ENCODE measurements around the gene TMPRSS9.

Gene TMPRSS9

DNA sequence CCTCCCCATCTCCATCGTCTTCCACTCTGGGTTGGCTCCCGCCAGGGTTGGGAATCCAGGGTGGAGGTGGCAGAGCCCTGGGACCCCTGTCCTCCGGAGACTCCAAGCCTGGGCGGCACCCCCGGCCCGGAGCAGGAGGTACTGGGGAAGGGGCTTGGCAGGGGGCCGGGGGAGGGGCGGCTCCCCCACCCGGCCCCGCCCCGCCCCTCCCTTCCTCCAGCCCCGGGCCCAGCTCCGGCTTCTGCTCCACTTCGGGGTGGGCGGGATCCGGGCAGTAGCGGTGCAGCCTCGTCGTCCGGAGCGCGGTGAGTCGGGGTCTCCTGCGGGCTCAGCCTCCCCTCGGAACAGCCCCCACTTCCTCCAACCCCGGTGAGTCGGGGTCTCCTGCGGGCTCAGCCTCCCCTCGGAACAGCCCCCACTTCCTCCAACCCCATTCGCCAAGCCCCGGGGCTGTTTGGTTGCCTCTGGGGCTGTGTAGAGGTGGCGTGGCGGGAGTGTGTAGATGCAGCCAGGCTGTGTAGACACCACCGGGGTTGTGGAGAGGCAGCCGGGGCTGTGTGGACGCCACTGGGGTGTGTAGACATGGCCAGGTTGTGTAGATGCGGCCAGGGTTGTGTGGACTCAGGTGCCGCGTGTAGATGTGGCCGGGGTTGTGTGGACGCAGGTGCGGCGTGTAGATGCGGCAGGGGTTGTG, at the start of gene TMPRSS9:
TSS of gene TMPRSS9 (plus strand) at position 274 of the 694 bp plus-strand sequence. CDS start 29,521 bp downstream, outside the sequence.
- no peak for DNase-seq

DNA sequence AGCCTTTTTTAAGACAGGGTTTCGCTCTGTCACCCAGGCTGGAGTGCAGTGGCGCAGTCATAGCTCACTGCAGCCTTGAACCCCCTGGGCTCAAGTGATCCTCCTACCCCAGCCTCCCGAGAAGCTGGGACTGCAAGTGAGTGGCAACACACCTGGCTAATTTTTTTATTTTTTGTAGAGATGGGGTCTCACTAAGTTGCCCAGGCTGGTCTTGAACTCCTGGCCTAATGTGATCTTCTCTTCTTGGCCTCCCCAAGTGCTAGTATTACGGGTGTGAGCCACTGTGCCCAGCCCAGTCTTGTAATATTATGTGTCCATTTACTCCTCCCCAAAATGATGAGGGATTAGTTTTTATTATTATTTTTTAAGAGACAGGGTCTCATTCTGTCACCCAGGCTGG, 49.0 kb upstream of the TMPRSS9 start:
- DNase-seq: no peak

DNA sequence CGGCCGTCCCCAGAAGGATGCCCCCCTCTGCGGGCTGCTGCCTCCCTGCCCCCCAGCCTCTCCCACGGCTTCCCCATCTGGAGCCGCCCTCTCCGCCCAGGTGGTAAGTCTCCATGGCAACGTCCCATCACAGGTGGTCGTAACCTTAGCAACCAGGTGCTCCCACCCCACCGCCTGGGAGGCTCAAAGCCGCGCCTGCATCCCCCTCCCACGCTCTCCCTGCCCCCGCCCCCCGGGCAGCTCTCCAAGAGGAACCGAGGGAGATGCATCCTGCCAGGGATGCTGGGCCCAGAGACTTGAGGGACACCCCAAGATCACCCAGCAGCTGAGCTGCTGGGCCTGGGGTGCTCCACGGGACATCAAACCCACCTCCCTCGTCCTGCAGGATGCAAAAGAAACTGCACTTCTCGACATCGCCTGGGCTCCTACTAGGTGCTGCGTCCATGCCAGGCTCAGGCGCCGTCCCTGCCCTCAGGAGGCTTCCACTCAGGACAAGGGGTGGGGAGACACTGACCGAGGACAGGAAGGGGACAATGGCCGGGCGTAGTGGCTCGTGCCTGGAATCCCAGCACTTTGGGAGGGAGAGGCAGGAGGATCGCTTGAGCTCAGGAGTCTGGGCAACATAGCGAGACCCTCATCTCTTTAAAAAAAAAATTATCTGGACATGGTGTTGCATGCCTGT, 47.1 kb upstream of the TMPRSS9 start:
- no peak for DNase-seq

DNA sequence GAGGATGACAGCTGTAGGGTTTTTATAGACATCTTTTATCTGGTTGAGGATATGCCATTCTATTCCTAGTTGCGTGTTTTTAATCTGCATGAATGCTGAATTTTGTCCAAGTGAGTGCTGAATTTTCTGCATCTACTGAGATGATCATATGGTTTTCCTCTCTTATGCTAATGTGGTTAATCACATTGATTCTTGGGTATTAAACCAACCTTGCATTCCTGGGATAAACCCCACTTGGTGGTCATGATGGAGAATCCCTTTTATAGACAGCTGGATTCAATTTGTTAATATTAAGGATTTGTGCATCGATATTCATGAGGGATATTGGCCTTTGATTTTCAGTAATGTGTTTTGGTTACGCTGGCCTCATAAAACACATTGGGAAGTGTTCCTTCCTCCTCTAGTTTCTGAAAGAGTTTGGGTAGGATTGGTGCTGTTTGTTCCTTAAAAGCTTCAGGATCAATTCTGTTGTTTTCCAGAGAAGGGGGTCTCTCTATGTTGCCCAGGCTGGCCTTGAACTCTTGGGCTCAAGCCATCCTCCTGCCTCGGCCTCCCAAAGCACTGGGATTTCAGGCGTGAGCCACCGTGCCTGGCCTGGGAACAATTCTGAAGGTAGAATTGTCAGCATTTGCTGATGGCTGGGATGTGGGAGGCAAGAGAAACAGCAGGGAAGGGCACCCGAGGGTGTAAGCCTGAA, 44.8 kb upstream of the TMPRSS9 start:
- no peak for DNase-seq

DNA sequence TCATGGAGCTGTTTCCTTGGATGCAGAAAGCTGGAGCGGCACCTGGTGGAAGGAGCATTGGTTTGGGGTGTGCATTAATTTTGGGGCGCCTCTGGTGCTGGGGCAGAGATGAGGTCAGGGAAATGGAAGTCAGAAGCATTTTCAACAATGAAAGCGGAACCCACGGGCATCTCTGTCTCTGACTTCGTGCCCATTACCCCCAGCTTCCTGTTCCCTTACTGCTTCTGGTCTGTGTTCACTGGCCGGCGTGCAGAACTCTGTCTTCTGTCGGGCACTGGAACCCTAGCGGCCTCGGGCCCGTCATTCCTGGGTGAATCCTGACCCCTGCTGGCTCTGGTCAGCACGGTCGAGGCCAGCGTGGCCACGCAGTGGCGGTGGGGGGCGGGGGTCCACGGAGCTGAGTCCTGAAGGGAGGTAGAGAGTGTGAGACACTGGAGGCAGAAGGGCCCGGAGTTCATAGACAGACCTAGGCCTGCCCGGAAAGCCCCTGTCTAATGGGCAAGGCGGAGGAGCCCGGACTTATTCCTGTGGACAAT, 44.2 kb upstream of the TMPRSS9 start:
- no peak for DNase-seq

DNA sequence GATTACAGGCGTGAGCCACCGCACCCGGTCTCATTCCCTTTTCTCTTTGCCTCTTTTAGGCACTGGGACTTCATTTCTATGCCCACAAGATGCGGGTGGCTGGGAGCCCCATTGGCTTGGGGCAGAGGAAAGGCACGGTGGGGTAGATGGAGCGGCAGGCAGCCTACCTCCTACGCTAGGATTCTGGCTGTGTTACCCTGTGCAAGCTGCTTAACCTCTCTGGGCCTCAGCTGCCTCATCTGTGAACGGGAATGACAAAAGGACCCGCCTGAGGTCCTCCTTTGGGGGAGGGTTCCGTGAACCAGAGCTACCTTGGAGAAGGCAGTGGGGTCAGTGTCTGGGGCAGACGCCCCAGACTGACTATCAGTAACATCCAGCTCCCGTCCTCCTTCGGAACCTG, 42.8 kb upstream of the TMPRSS9 start:
- DNase-seq: no peak

DNA sequence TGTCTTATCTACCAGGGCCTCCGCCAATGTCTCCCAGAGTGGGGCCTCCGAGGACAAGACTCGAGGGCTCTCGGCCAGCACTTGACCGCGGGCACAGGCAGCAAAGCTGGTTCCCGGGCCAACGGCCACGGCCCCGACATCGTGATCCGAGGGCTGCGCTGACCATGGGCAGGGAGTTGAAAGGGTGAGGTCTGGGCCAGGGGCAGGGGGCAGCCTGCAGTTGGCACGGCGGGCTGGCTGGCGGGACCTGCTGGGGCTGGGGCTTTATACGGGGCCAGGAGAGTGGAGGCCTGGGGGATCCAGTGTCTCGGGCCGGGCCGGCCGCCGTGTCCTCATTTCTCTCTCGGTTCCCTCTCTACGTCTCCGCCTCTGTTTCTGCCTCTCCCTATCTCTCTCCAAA, 42.3 kb upstream of the TMPRSS9 start:
- DNase-seq: no peak

DNA sequence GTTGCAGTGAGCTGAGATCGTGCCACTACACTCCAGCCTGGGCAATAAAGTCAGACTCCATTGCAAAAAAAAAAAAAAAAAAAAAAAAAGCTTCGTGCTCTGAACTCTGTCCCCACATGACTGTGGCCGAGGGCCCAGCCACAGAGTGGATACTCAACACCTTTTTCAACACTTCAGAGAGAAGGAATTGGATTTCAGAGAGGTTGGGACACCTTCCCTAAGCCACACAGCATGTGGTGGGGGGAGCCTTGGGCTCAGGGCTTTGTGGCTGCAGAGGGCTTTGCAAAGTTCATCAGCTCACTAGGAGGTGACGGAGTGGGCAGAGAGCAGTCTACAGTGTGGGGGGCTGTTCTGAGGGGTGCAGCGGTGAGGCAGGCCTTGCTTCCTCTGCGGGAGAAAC, 41.1 kb upstream of the TMPRSS9 start:
- no peak for DNase-seq

DNA sequence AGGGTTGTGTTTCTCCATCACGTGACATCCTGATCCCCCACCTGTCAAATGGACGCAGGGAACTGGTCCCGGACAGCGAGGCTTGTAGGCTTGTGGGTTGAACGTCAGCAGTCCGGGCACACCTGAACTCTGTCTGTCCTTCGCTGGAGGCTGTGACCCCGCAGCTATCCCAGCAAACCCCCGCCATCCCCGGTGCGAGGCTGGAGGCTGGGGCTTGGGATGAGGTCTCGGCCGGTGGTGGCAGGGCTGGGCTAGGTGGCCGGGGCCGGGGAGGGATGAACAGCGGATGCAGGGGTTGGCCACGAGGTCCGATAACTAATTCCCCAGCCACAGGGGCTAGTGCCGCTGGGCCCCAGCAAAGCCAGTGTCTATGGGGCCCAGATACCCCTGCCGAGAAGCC, 40.5 kb upstream of the TMPRSS9 start:
- DNase-seq: no peak

DNA sequence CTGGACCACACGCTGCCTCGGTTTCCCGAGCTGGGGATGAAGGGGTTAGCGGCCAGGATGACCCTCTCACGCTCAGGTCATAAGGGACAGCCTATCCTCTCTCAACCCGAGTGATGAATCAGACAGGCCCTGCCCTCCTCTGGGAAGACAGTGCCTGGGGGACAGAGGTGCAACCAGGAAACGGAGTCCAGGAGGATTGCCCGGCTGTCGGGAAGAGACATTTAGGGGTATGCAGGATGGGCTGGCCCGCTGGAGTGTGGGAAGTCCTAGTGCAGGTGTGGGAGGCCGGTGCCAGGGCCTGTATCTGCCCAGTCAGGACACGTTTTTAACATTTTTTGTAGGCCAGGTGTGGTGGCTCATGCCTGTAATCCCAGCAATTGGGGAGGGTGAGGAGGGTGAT, 40.0 kb upstream of the TMPRSS9 start:
- no peak for DNase-seq

DNA sequence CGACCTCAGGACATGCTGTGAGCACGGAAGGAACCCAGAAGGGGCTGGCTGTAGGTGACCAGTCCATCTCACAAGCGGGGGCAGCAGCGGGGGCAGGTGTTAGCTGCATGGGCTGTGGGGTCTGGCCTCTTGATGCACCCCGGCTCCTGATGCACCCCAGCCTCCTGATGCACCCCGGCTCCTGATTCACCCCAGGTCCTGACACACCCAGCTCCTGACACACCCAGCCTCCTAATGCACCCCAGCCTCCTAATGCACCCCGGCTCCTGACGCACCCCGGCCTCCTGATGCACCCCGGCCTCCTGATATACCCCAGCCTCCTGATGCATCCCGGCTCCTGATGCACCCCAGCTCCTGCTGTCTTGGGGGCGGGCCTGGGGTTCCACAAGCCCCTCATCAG, 39.1 kb upstream of the TMPRSS9 start:
- DNase-seq: no peak

DNA sequence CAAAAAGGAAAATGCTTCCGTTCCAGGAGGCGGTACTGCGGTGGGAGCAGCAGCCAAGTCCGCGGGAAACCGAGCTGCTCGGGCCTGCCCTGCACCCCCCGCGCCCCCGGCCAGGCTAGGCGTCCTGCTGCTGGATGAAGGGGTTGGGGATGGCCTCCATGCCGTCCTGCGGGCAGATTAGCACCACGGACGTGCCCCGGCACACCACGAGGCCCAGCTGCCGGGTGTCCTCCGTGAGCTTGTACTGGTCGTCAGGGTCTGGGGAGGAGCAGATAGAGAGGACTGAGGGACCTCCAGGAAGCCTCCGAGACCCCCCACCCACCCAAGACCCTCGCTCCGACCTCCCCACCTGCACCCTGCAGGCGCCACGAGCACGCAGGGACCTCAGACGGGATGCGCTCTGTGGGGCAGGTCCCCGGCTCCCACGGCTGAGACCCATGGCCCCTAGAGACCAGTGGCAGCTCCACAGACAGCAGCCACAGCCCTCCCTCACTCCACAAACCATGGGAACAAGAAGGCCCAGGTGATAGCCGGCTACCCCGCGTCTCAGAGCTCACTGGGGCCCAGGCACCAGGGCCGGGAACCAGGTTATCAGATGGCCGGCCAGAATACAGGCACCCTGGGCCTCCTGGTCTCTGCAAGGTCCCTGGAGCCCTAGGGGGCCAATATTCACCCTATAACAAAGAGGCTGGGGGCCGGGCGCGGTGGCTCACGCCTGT, 38.3 kb upstream of the TMPRSS9 start:
- no peak for DNase-seq

DNA sequence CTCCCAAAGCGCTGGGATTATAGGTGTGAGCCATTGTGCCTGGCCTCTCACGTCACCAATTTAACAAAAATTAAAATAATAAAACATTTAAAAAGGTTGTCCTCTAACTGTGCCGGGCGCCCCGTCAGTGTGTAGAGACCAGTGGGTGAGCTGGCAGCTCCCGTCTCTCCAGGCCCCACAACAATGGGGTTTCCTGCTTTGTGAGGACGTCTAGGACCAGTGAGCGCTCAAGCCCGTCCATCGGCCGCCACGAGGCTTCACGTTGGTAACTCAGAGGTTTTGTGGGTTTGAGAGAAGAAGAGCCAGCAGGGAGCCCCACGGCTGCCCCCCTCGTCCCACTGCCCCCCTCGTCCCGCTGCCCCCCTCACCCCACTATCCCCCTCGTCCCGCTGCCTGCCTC, 36.4 kb upstream of the TMPRSS9 start:
- DNase-seq: no peak

DNA sequence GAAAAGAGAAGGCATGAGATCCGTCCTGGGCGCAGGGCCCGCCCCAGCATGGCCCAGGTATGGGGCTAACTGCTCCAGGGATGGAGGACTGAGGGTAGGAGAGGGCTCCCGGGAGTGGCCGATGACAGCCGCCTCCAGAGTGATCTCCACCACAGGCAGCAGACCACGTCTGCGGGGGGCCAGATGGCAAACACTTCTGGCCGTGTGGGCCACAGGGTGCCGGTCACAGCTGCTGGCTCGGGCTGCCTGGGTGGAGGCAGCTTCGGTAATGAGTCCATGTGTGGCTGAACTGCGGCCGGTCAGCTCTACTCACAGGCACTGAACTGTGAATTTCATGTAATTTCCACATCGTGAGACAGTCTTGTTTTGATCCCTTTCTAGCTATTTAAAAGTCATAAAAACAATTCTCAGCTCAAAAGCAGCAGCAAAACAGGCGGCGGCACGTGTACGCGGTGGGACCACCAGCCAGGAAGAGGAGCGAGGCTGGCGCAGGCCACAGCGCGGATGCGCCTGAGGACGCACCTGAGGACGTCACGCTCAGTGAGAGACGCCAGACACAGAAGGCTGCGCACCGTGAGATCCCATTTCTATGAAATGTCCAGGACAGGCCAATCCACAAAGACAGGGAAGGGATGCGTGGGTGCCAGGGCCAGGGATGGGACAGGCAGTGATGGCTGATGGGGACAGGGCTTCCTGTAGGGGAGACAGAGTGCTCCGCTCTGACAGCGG, 35.7 kb upstream of the TMPRSS9 start:
- no peak for DNase-seq

DNA sequence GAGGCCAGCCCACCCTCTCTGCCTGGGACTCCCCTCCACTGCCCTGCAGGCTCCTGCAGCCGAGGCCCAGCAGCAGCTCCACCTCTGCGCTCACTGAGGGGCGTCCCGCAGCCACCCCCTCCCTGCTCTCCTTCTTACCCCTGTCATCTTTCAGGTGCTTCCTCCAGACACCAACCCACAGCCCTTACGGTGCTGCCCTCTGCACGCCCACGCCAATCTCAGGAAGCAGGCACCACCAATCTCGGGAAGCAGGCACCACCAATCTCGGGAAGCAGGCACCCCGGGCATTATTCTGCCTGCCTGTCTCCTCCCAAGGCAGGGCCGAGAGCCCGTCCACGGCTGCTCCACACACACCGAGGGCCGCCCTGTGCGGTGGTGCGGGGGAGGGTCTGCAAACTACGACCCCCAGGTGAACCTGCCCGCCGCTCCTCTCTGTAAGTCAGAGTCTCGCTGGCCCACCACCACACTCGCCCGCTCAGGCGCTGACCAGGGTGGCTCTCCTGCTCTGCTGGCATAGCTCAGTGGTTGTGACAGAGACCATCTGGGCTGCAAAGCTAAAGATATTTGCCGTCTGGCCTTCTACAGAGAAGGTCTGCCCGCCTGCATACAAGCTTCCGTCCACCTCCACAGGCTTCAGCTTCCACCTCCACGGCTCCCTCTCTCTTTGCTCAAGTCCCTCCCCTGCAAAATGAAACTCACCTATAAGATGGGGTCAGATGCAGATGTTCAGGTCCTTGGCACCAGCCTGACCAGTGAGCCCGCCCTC, 34.6 kb upstream of the TMPRSS9 start:
- DNase-seq: no peak

DNA sequence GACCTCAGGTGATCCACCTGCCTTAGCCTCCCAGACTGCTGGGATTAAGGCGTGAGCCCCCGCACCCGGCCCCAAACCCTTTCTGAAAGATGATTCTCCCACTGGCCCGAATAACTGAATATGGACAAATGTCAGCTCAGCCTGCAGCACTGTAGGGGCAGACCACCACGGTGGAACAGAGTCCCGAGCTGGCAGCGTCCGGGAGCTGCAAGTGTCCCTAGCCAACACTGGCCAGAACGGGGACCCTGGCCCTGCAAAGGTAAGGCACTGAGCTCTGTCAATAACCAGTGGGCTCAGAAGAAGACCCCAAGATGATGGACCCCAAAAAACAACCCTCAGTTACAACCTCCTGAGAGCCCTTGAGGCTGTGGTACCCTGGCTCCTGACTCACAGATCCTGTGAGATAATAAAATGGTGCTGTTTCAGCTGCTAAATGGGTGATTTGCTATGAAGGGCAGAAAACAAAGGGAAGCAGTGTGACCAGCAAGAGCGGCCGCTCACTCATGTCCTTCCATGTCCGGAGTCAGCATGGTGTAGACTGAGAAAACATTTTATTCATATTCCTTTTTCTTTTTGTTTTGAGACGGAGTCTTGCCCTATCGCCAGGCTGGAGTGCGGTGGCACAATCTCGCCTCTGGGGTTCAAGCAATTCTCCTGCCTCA, 33.2 kb upstream of the TMPRSS9 start:
- no peak for DNase-seq

DNA sequence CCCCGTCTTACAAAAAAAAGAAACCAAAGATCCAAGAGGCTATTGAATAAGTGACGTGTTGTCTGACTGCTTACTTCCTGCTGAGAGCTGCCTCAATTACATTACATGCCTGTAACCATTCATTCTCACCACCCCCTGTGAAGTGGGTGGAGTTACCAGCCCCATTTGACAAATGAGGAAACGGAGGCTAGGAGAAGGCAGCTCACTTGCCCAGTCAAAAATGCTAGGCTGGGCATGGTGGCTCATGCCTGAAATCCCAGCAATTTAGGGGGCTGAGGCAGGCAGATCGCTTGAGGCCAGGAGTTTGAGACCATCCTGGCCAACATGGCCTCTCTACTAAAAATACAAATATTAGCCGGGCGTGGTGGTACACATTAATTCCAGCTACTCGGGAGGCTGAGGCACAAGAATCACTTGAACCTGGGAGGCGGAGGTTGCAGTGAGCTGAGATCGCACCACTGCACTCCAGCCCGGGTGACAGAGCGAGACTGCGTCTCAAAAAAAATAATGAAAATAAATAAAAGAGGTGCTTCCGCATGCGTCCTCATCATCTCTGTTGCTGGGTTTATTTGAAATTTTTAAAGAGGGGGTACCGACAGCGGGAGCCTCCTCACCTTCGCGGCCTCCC, 32.2 kb upstream of the TMPRSS9 start:
- DNase-seq: peak; percentile 53

DNA sequence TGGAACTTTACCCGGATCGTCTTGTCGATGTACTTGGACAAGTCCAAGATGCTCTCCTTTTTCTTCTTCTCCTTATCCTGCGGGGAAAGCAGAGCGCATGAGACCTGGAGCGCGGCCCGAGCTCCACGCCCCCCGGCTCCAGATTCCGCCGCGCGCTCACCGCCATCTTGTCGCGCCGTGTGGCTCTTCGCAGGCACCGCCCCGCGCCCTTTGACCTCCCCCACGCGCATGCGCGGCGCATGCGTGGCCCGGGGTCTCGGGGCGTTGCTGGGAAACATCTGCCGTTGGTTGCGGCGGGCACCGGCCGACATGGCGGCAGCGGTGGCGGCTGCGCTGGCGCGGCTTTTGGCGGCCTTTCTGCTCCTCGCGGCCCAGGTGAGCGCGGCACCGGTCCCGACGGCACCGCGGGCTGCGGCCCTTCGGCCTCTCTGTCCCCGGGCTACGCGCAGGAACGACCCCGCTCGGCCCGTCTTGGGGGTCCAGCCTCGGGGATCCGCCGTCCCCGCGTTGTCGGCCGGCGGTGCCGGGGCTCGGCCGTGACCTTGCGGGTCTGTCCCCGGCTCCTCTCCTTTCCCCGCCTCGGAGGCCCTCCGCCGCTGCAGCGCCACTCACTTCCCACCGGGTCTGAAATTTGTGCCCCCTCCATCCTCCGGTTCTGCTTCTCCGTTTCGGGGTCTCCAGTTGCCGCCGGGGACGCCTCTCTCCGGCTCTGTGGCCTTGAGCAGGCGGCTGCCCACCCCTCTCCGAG, 31.5 kb upstream of the TMPRSS9 start, which contains the start of the genes LSM7 and SPPL2B:
TSS of gene LSM7 (minus strand) at position 186 of the 748 bp plus-strand sequence. CDS start at position 166, 20 bp downstream.
TSS of gene SPPL2B (plus strand) at position 284 of the 748 bp plus-strand sequence. CDS start at position 310, 26 bp downstream.
- peak; percentile 95 for DNase-seq

DNA sequence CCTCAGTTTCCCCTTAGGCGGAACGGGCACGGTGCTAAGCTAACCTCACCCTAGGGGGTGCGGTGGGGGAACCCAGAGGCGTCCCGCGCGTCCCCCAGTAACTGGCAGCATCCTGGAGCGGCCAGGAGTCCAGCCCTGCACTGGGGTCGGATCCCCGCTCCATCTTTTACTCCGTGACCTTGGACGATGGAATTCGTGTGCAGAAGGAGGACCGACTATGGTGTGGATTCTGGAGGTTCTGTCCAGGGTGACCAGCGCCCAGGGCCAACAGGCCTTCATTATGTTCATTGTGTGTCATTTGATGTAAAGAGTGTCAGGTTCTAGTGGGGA, 31.0 kb upstream of the TMPRSS9 start:
- no peak for DNase-seq

DNA sequence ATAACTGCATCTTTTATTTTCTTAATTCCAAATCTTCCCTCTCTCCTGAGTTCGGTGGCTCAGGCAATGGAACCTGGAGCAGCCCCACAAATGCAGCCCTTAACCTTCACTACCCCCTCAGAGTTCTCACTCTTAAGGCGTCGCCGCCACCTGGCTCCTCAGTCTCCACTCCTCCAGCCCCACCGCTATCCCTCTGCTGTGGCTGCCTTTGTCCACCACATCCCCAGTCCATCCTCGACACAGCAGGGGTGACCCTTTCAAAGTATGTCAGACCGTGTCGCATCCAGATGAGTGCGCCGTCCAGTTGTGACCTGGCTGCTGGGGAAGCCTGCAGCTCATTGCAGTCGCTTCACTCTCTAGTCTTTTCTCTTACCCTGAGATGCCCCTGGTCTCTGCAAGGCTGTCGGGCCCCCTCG, 30.6 kb upstream of the TMPRSS9 start:
- no peak for DNase-seq
